Upper lobe of left lung (tissue), 6 donors: ENCODE data around the gene NME7. TPM values are rescaled to one million over a fixed set of nuclear protein-coding genes. Genes with fewer than 3 reads are reported as not detected.
"Not testable (repeated sequence)": the region's sequence is repeated elsewhere in the genome, so short reads cannot be mapped to it uniquely, and the experiment has no call there.

ENCODE experiments used
- ATAC-seq, 2 donors: fragments of 200-7000 bp; cut with Tn5 transposase; one replicate each; pipeline ENCODE4 v1.9.1; 2022; ENCODE audit warnings: mild to moderate bottlenecking in 2 of 2, moderate library complexity in 2 of 2; ENCODE audit not compliant: low FRiP score in 2 of 2
- DNase-seq, 2 donors: peaks; one replicate each; pipeline ENCODE4 v3.0.0-alpha.2; 2019 to 2020
- H3K27ac ChIP-seq, 4 donors: fragments of 200-600 bp; sonication (generic); one replicate each; pipeline ENCODE4 v1.5.1; 2016 to 2019
- H3K27me3 ChIP-seq, 4 donors: fragments of 200-600 bp; sonication (generic); one replicate each; pipeline ENCODE4 v1.5.1; 2017 to 2019
- H3K36me3 ChIP-seq, 4 donors: fragments of 200-600 bp; sonication (generic); one replicate each; pipeline ENCODE4 v1.5.1; 2016 to 2019
- H3K4me1 ChIP-seq, 4 donors: fragments of 200-600 bp; sonication (generic); one replicate each; pipeline ENCODE4 v1.5.1; 2018 to 2019
- H3K4me3 ChIP-seq, 4 donors: fragments of 200-600 bp; sonication (generic); one replicate each; pipeline ENCODE4 v1.5.1; 2017 to 2019; ENCODE audit warnings: mild to moderate bottlenecking in 2 of 4, moderate library complexity in 1 of 4
- H3K9me3 ChIP-seq, 4 donors: fragments of 200-600 bp; sonication (generic); one replicate each; pipeline ENCODE4 v1.5.1; 2018 to 2019
- CTCF ChIP-seq, 6 experiments: fragments of 450-650 bp in 4 of 6; fragments of 200-600 bp in 2 of 6; sonication (generic) in 2 of 6; IDR thresholded peaks; one replicate each; pipeline ENCODE4 v1.5.1; 2016 to 2019; ENCODE audit warnings: antibody characterized with exemption in 6 of 6
- EP300 ChIP-seq, 4 donors: sonication (generic); formaldehyde crosslinking; IDR thresholded peaks; one replicate each; pipeline ENCODE4 v1.5.1; 2017; ENCODE audit warnings: antibody characterized with exemption in 4 of 4, control low read depth in 2 of 4
- POLR2A ChIP-seq, 4 donors: fragments of 450-650 bp; IDR thresholded peaks; one replicate each; pipeline ENCODE4 v1.5.1; 2016 to 2017; ENCODE audit warnings: antibody characterized with exemption in 4 of 4, mild to moderate bottlenecking in 2 of 4
- POLR2AphosphoS5 ChIP-seq, 2 donors: sonication (generic); formaldehyde crosslinking; IDR thresholded peaks; one replicate each; pipeline ENCODE4 v1.5.1; 2017; ENCODE audit warnings: antibody characterized with exemption in 2 of 2
- WGBS, 2 donors: methylation state at CpG; one replicate each; pipeline ENCODE4 v1.1.5; 2017 to 2018; 5-methylcytosine and 5-hydroxymethylcytosine counted together
- total RNA-seq, 6 donors: library from RNA; depleted of rRNA in 4 of 6; stranded (reverse); fragments of >200 nt in 4 of 6; gene quantifications; one replicate each; pipeline versions ENCODE4 v1.1.0 to v1.2.1, GENCODE V29; 2016 to 2021
- donor health status: DM: no; HTN: no; CAD: no; lungs with moderate emphysema.
- donor health status: DM: no; HTN: yes; CAD: no; lungs with severe emphysema.

The NME7 gene
- 10 to 100 TPM in 5 of 6 donors, 1 to 10 TPM in 1; 9.8 to 24.1 (median 12.1) TPM for total RNA-seq

GRCh38 chr1:169367686-169368405 lies at the start of gene NME7, which contains the start of gene BLZF1:
NME7 (minus strand) TSS chr1:169367797; CDS start chr1:169367710, 87 bp downstream.
BLZF1 (plus strand) TSS chr1:169368195; CDS start chr1:169369523, 1,328 bp downstream.
- TF ChIP-seq EP300 (IDR thresholded peaks at IDR 0.05) = peak in 1 of 4 donors; percentile 16
- TF ChIP-seq POLR2A (IDR thresholded peaks at IDR 0.05) = peak in 2 of 4 donors; percentile 25 to 56
- TF ChIP-seq POLR2AphosphoS5 (IDR thresholded peaks at IDR 0.05) = peak; percentile 61 to 66
- no peak for TF ChIP-seq CTCF (IDR thresholded peaks at IDR 0.05)
- Histone ChIP-seq H3K36me3 (peaks cover 4 to 24% (median 10%) of the 10 kb centered on the region in 4 donors), H3K4me3 (peak within 1 kb of the TSS; percentile 66 to 80 (median 67)), H3K4me1 (peaks cover 6 to 31% (median 23%) of the 10 kb centered on the region in 4 donors), H3K9me3 (no peaks in the 10 kb centered on the region), H3K27ac (peak within 1 kb of the TSS; percentile 78 to 89 (median 84)), H3K27me3 (no peaks in the 10 kb centered on the region)
- peak; percentile 99 to 100 for ATAC-seq
- DNase-seq = peak; percentile 96 to 97
- 0 to 1% methylated on average over 29 to 36 of the region's 37 CpGs for WGBS, 2 donors

- DNase-seq (no peak), ATAC-seq (no peak)
- H3K36me3 ChIP-seq = no peaks in the 10 kb centered on the region
- peaks cover 0 to 12% (median 4%) of the 10 kb centered on the region in 4 donors for H3K9me3 ChIP-seq
- no peaks in the 10 kb centered on the region for H3K27me3 ChIP-seq
- TF ChIP-seq EP300 (IDR thresholded peaks at IDR 0.05) = no peak
- TF ChIP-seq POLR2A (IDR thresholded peaks at IDR 0.05) = no peak
- no peak for TF ChIP-seq POLR2AphosphoS5 (IDR thresholded peaks at IDR 0.05)
- H3K4me1 ChIP-seq = no peaks in the 10 kb centered on the region
- H3K27ac ChIP-seq = no peak overlapping the region
- WGBS, 2 donors = 86 to 95% methylated on average over 2 of the region's 2 CpGs
- H3K4me3 ChIP-seq = no peak overlapping the region
Measured at GRCh38 chr1:169414952-169415351, 47.4 kb upstream of the NME7 start.

- WGBS, 2 donors = 90 to 95% methylated on average over 5 of the region's 5 CpGs
- not testable (repeated sequence) for H3K4me1 ChIP-seq, H3K27ac ChIP-seq, H3K27me3 ChIP-seq, H3K4me3 ChIP-seq, ATAC-seq, H3K36me3 ChIP-seq
- H3K9me3 ChIP-seq = peaks cover 9 to 28% (median 24%) of the 10 kb centered on the region in 4 donors
- DNase-seq = peak in 1 of 2 donors; percentile 1
Measured at GRCh38 chr1:169408340-169408739, 40.7 kb upstream of the NME7 start.

- not testable (repeated sequence) for H3K4me3 ChIP-seq, H3K36me3 ChIP-seq, ATAC-seq, H3K4me1 ChIP-seq, H3K27me3 ChIP-seq, H3K27ac ChIP-seq, DNase-seq
- WGBS, 2 donors = 88 to 95% methylated on average over 1 of the region's 1 CpG
- H3K9me3 ChIP-seq = peaks cover 6 to 11% (median 7%) of the 10 kb centered on the region in 4 donors
Measured at GRCh38 chr1:169402578-169402977, 35.0 kb upstream of the NME7 start.

GRCh38 chr1:169395955-169396354 lies 28.4 kb upstream of the NME7 start:
- DNase-seq (no peak), ATAC-seq (no peak)
- no peaks in the 10 kb centered on the region for H3K27me3 ChIP-seq
- no peaks in the 10 kb centered on the region for H3K4me1 ChIP-seq
- no peak for TF ChIP-seq CTCF (IDR thresholded peaks at IDR 0.05)
- no peak for TF ChIP-seq POLR2A (IDR thresholded peaks at IDR 0.05)
- no peak for TF ChIP-seq EP300 (IDR thresholded peaks at IDR 0.05)
- TF ChIP-seq POLR2AphosphoS5 (IDR thresholded peaks at IDR 0.05) = no peak
- H3K9me3 ChIP-seq = no peaks in the 10 kb centered on the region
- H3K4me3 ChIP-seq = no peak overlapping the region
- peaks cover 4 to 37% (median 17%) of the 10 kb centered on the region in 4 donors for H3K36me3 ChIP-seq
- WGBS, 2 donors = 93 to 97% methylated on average over 3 of the region's 3 CpGs
- no peak overlapping the region for H3K27ac ChIP-seq

GRCh38 chr1:169392406-169392805 lies 24.8 kb upstream of the NME7 start:
- DNase-seq (no peak), ATAC-seq (no peak)
- Histone ChIP-seq H3K4me3 (no peak overlapping the region), H3K36me3 (peaks cover 15 to 73% (median 38%) of the 10 kb centered on the region in 4 donors), H3K27ac (no peak overlapping the region), H3K9me3 (no peaks in the 10 kb centered on the region), H3K27me3 (no peaks in the 10 kb centered on the region), H3K4me1 (no peaks in the 10 kb centered on the region)
- TF ChIP-seq EP300 (IDR thresholded peaks at IDR 0.05) (no peak), POLR2A (IDR thresholded peaks at IDR 0.05) (no peak), POLR2AphosphoS5 (IDR thresholded peaks at IDR 0.05) (no peak), CTCF (IDR thresholded peaks at IDR 0.05) (no peak)
- 70 to 76% methylated on average over 1 of the region's 1 CpG for WGBS, 2 donors
